BLaER1 treated with 17β-estradiol and CSF1 and Interleukin-3, amounts not matched to agents 10 nM and 100 nM (cell line): ENCODE measurements around the gene KNG1.
"Not testable (repeated sequence)": the region's sequence is repeated elsewhere in the genome, so short reads cannot be mapped to it uniquely, and the experiment has no call there.

ENCODE experiments used
- H3K27ac ChIP-seq, 11 experiments: shearing (Covaris generic); formaldehyde crosslinking; 2 replicates each; pipeline ENCODE4 v1.8.1; 2022
- H3K27me3 ChIP-seq, 11 experiments: shearing (Covaris generic); formaldehyde crosslinking; 2 replicates each; pipeline ENCODE4 v1.8.1; 2022
- H3K36me3 ChIP-seq, 11 experiments: shearing (Covaris generic); formaldehyde crosslinking; 2 replicates each; pipeline ENCODE4 v1.8.1; 2022
- H3K4me1 ChIP-seq, 10 experiments: shearing (Covaris generic); formaldehyde crosslinking; 2 replicates each; pipeline ENCODE4 v1.8.1; 2022
- H3K4me2 ChIP-seq, 11 experiments: shearing (Covaris generic); formaldehyde crosslinking; 2 replicates each; pipeline ENCODE4 v1.8.1; 2022
- H3K4me3 ChIP-seq, 10 experiments: shearing (Covaris generic); formaldehyde crosslinking; 2 replicates each; pipeline ENCODE4 v1.8.1; 2022
- H3K9ac ChIP-seq, 11 experiments: shearing (Covaris generic); formaldehyde crosslinking; 2 replicates each; pipeline ENCODE4 v1.8.1; 2022
- H3K9me3 ChIP-seq, 11 experiments: shearing (Covaris generic); formaldehyde crosslinking; replicated peaks in 1 of 11; 2 replicates each; pipeline ENCODE4 v1.8.1; 2022
- H4K20me1 ChIP-seq, 11 experiments: shearing (Covaris generic); formaldehyde crosslinking; 2 replicates each; pipeline ENCODE4 v1.8.1; 2022
- Cebpa-rat ChIP-seq, 11 experiments: shearing (Covaris generic); IDR thresholded peaks; 2 replicates each; pipeline ENCODE4 v1.8.1; 2022

Gene KNG1

GRCh38 chr3:186705882-186706780, 11.0 kb upstream of the KNG1 start:
- no peak overlapping the region for H3K27ac ChIP-seq
- H3K4me1 ChIP-seq = peaks cover 0 to 20% (median 16%) of the 10 kb centered on the region in 10 experiments; a peak in 16 of 20 replicates
- peak in 2 of 11 experiments; percentile 9 to 73; a peak in 1 of 22 replicates for TF ChIP-seq Cebpa-rat (IDR thresholded peaks at IDR 0.05)
- no peak overlapping the region for H3K4me3 ChIP-seq
- H3K4me2 ChIP-seq = peak overlapping the region; percentile 2 to 73 (median 53); a peak in 19 of 22 replicates
- no peak overlapping the region for H3K9ac ChIP-seq
- no peaks in the 10 kb centered on the region for H3K36me3 ChIP-seq
- peaks cover 0 to 9% (median 0%) of the 10 kb centered on the region in 11 experiments; a peak in 3 of 22 replicates for H3K27me3 ChIP-seq
- peaks cover 0 to 13% (median 0%) of the 10 kb centered on the region in 11 experiments; a peak in 1 of 22 replicates for H4K20me1 ChIP-seq
- H3K9me3 ChIP-seq = no peaks in the 10 kb centered on the region

GRCh38 chr3:186708983-186709679, 8.0 kb upstream of the KNG1 start:
- peaks cover 0 to 20% (median 16%) of the 10 kb centered on the region in 10 experiments; a peak in 16 of 20 replicates for H3K4me1 ChIP-seq
- no peak overlapping the region for H3K9ac ChIP-seq
- peaks cover 0 to 13% (median 0%) of the 10 kb centered on the region in 11 experiments; a peak in 1 of 22 replicates for H4K20me1 ChIP-seq
- H3K9me3 ChIP-seq = no peaks in the 10 kb centered on the region
- H3K27me3 ChIP-seq = peaks cover 0 to 9% (median 0%) of the 10 kb centered on the region in 11 experiments; a peak in 3 of 22 replicates
- H3K4me2 ChIP-seq = peak overlapping the region in 2 of 11 experiments; percentile 13 to 14; a peak in 1 of 22 replicates
- H3K36me3 ChIP-seq = no peaks in the 10 kb centered on the region
- no peak overlapping the region for H3K27ac ChIP-seq
- H3K4me3 ChIP-seq = no peak overlapping the region
- no peak for TF ChIP-seq Cebpa-rat (IDR thresholded peaks at IDR 0.05)

- H3K27me3 ChIP-seq, H3K9ac ChIP-seq, H3K4me3 ChIP-seq, H4K20me1 ChIP-seq, H3K4me2 ChIP-seq, H3K36me3 ChIP-seq, H3K9me3 ChIP-seq, H3K27ac ChIP-seq: not testable (repeated sequence)
- peaks cover 0 to 15% (median 11%) of the 10 kb centered on the region in 10 experiments; a peak in 16 of 20 replicates for H3K4me1 ChIP-seq
These were observed 6.5 kb upstream of the KNG1 start for GRCh38 chr3:186710694-186711093.

DNA sequence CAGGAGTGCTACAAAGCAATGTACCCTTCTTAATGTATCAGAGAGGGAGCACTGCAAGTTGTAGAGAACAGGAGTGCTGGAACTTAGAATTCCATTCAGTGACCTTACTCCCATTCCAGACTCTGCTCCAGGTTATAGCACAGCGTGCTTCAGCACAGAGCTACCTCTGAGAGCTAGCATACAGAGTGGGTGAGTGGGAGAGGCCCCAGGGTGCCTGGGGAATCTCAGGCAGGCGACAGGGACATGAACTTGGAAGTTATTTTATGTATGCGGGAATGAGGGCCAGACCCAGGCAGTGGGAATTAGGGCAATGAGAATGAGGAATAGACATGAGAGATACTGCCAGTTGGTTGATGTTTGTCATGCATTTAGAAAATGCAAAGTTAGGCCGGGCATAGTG, 3.7 kb upstream of the KNG1 start:
- no peaks in the 10 kb centered on the region for H4K20me1 ChIP-seq
- no peak overlapping the region for H3K27ac ChIP-seq
- peaks cover 0 to 6% (median 0%) of the 10 kb centered on the region in 11 experiments; a peak in 2 of 22 replicates for H3K27me3 ChIP-seq
- H3K4me1 ChIP-seq = no peaks in the 10 kb centered on the region; a peak in 1 of 20 replicates
- H3K36me3 ChIP-seq = no peaks in the 10 kb centered on the region
- H3K9me3 ChIP-seq = no peaks in the 10 kb centered on the region
- no peak overlapping the region for H3K9ac ChIP-seq
- no peak for TF ChIP-seq Cebpa-rat (IDR thresholded peaks at IDR 0.05)
- no peak overlapping the region for H3K4me3 ChIP-seq
- H3K4me2 ChIP-seq = no peak overlapping the region

GRCh38 chr3:186719945-186720739, 3.0 kb downstream of the KNG1 start:
- Histone ChIP-seq H3K27ac (no peak overlapping the region), H3K4me3 (no peak overlapping the region), H3K4me1 (no peaks in the 10 kb centered on the region), H4K20me1 (no peaks in the 10 kb centered on the region), H3K4me2 (no peak overlapping the region), H3K9ac (no peak overlapping the region), H3K36me3 (no peaks in the 10 kb centered on the region), H3K27me3 (no peaks in the 10 kb centered on the region), H3K9me3 (no peaks in the 10 kb centered on the region)
- TF ChIP-seq Cebpa-rat (IDR thresholded peaks at IDR 0.05) = no peak

- no peak overlapping the region for H3K4me2 ChIP-seq
These were observed 5.3 kb downstream of the KNG1 start for GRCh38 chr3:186722457-186722856.

DNA sequence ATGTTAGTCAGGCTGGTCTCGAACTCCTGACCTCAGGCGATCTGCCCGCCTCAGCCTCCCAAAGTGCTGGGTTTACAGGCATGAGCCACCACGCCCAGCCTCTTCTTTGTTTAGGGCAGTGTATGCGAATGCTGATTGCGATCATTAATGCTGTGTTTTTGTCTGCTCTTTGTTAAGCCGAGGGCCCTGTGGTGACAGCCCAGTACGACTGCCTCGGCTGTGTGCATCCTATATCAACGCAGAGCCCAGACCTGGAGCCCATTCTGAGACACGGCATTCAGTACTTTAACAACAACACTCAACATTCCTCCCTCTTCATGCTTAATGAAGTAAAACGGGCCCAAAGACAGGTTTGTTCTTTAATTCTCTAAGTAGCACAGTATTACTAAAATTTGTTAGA, 7.8 kb downstream of the KNG1 start:
- Histone ChIP-seq H3K9ac (no peak overlapping the region), H3K4me3 (no peak overlapping the region), H4K20me1 (no peaks in the 10 kb centered on the region), H3K36me3 (no peaks in the 10 kb centered on the region), H3K27me3 (no peaks in the 10 kb centered on the region), H3K4me2 (no peak overlapping the region), H3K27ac (no peak overlapping the region), H3K4me1 (no peaks in the 10 kb centered on the region), H3K9me3 (no peaks in the 10 kb centered on the region)
- no peak for TF ChIP-seq Cebpa-rat (IDR thresholded peaks at IDR 0.05)

More at GRCh38 chr3:186722457-186722856, 5.3 kb downstream of the KNG1 start:
- H3K4me1 ChIP-seq = no peaks in the 10 kb centered on the region
- no peaks in the 10 kb centered on the region for H3K27me3 ChIP-seq
- H3K4me3 ChIP-seq = no peak overlapping the region
- H4K20me1 ChIP-seq = no peaks in the 10 kb centered on the region
- no peaks in the 10 kb centered on the region for H3K36me3 ChIP-seq
- no peak overlapping the region for H3K9ac ChIP-seq
- H3K9me3 ChIP-seq = no peaks in the 10 kb centered on the region
- H3K27ac ChIP-seq = no peak overlapping the region
- no peak for TF ChIP-seq Cebpa-rat (IDR thresholded peaks at IDR 0.05)

DNA sequence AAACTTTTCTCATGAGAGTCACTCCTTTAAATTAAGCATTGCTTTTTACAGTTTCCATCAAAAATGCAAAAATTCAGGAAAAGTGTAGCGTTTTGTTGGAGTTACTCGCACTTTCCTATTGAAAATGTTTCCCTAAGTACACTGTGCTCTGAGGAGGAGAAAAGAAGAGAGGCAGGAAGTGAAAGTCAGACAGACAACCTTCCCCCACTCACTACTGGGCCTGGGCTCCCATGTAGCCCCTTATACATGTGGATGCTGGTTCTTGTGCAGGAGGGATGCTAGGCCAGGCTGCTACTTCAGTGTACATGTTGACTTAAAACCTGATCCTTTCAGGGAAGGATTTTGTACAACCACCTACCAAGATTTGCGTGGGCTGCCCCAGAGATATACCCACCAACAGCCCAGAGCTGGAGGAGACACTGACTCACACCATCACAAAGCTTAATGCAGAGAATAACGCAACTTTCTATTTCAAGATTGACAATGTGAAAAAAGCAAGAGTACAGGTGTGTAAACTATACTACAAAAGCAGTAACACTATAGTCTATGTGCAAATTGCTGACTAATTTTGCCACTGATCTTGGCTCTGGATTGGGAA, 15.1 kb downstream of the KNG1 start:
- Histone ChIP-seq H4K20me1 (no peaks in the 10 kb centered on the region), H3K4me3 (no peak overlapping the region), H3K27ac (no peak overlapping the region), H3K4me1 (no peaks in the 10 kb centered on the region; a peak in 1 of 20 replicates), H3K36me3 (no peaks in the 10 kb centered on the region), H3K27me3 (no peaks in the 10 kb centered on the region), H3K9me3 (no peaks in the 10 kb centered on the region), H3K4me2 (no peak overlapping the region), H3K9ac (no peak overlapping the region)
- no peak for TF ChIP-seq Cebpa-rat (IDR thresholded peaks at IDR 0.05)
